ENCODE data around the gene FER. TPM values are rescaled to one million over a fixed set of nuclear protein-coding genes. Genes with fewer than 3 reads are reported as not detected.

FER gene
- total RNA-seq, 1 donor from 2014 or later = 11.8 TPM

DNA sequence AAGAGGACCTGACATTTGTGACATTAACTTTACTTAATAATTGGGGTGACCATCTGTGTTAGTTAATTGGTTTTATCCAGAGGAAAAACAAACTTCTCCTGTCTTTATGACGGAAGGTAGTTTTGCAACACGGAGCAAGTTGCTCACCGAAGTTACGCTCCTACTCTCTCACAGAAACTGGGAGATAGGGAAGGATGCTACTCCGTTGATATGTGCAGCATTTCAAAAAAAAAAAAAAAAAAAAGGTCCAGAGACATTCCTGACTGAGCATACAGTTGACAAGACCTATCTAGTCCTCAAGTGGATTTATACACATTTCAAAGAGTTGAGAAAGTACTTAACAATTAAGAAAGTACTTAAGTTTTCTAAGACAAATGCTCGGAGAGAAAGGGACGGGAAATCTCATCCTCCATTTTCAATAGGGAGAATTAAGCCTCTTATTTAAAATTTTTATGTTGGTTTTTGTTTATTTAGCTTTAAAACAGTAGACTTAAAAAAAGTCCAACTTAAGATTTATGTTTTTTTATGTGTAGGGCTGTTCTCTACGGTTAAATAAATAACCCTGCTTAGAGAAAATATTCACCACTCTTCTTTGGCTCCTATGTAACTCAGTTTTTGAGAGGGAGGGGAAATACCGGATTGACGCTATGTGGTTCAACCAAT lies 455 bp upstream of the FER start:
- H3K4me3 ChIP-seq = peak overlapping the region; percentile 85 to 86
- H3K4me1 ChIP-seq = peaks cover 0 to 5% of the 10 kb centered on the region in 2 donors
- TF ChIP-seq CTCF (IDR thresholded peaks at IDR 0.05) = no peak
- intact Hi-C loops (cut with DNase I) = loop anchor here (5.0 kb wide), 2 partner anchors 365 to 720 kb away; partner anchors contain the start of gene FBXL17
- H3K27ac ChIP-seq = peak overlapping the region; percentile 99
- DNase-seq (ENCODE audit: low spot score in 2 of 2) = no peak
- H3K36me3 ChIP-seq = no peaks in the 10 kb centered on the region
- no peaks in the 10 kb centered on the region for H3K9me3 ChIP-seq
- no peaks in the 10 kb centered on the region for H3K27me3 ChIP-seq

DNA sequence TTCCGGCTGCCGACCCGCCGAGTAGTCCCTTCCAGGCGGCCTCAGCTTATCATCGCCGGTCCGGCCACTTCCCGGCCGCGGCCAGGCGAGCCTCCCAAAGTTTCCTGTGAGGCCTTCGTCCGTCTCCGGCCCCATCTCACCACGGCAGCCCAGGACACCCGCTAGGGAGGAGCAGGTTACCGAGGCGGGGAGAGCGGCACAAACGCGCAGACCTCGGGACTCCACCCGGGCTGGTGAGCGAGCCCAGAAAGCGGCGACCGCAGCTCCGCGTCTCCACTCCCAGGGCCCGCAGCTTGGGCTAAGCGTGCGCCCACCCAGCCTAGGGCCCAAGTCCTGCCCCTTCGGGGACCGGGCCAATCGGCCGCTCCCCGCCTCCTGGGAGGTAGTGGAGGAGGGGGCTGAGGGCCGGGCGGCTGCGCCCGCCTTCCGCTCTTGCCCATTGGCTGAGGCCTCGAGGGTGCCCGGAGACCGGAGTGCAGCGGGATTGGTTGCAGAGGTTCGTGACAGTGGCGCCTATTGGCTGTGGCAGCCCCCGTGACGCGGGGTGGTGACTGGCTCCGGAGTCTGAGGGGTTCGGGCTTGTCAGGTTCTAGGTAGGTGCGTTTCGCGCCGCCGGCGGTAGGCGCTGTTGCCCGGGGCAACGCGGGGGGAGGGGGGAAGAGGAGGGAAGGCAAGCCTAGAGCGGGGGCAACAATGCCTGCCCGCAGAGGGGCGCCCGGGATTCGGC lies 867 bp downstream of the FER start:
- peaks cover 0 to 5% of the 10 kb centered on the region in 2 donors for H3K4me1 ChIP-seq
- intact Hi-C loops (cut with DNase I) = loop anchor here (1.0 to 5.0 kb wide), 5 partner anchors 20 to 719 kb away; partner anchors contain the start of gene FBXL17
- TF ChIP-seq CTCF (IDR thresholded peaks at IDR 0.05) = peak in 1 of 3 experiments; percentile 27

DNA sequence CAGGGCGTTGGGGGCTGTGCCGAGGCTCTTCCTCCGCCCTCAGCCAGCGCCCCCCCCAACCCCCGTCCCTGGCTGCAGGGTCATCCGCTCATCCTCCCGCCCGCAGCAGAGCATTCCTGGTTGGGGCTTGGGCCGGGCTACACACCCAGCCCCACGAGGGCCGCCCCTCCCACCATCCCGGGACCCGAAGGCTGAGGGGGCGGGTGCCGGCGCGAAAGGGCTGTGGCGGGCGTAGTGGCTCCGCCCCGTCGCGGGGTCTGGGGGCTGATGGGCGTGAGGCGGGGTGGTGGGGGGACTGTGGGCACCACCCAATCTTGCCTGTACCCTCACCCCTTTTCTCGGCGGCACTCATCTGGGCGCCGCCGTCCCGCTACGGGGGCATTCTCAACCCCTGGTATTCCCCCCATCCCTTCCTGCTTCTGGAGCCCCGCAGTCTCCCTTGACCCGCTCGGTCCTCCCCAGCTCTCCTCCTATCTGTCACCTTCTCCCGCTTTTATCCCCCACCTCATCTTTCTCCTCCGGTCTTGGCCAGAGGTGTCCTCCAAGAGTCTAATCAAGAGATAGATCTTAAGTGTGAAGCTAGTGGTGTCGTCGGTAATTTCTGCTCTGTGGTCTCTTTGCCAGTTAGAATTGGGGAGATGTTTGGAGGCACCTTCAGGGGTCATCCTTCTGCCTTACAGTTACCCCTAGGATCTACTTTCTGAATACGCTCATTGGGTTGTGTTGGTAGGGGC lies 1.6 kb downstream of the FER start:
- Histone ChIP-seq H3K4me3 (peak overlapping the region; percentile 85 to 86), H3K9me3 (no peaks in the 10 kb centered on the region), H3K27me3 (no peaks in the 10 kb centered on the region), H3K4me1 (peaks cover 0 to 5% of the 10 kb centered on the region in 2 donors), H3K27ac (peak overlapping the region; percentile 75 to 99), H3K36me3 (no peaks in the 10 kb centered on the region)
- intact Hi-C loops (cut with DNase I) = loop anchor here (1.0 to 5.0 kb wide), 4 partner anchors 68 to 718 kb away; partner anchors contain the start of gene FBXL17
- no peak for TF ChIP-seq CTCF (IDR thresholded peaks at IDR 0.05)
- no peak for DNase-seq (ENCODE audit: low spot score in 2 of 2)

More for the DNA sequence above, 867 bp downstream of the FER start:
- H3K27ac ChIP-seq = peak overlapping the region; percentile 99
- H3K27me3 ChIP-seq = no peaks in the 10 kb centered on the region
- no peaks in the 10 kb centered on the region for H3K36me3 ChIP-seq
- DNase-seq (ENCODE audit: low spot score in 2 of 2) = peak; percentile 99 to 100
- no peaks in the 10 kb centered on the region for H3K9me3 ChIP-seq
- peak overlapping the region; percentile 85 to 86 for H3K4me3 ChIP-seq

DNA sequence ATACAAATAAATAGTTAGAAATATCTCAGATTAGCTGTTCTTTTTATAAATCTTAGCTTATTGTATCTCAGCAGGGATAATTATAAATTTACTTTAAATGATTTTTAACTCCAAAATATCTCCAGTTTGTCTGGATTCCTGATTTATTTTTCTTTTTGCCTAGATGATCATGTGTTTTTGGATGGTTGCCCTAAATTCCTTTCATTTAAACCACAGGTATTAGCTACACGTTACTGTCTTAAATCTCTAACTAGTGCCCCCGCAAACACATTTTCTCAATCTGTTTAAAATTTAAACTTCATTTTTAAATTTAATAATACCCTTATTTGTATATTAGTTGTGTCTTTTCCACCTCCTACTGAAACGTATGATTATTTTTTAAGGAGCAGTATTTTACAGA lies 5.6 kb downstream of the FER start:
- Histone ChIP-seq H3K4me3 (no peak overlapping the region), H3K27me3 (no peaks in the 10 kb centered on the region), H3K27ac (no peak overlapping the region), H3K36me3 (no peaks in the 10 kb centered on the region), H3K4me1 (no peaks in the 10 kb centered on the region), H3K9me3 (no peaks in the 10 kb centered on the region)
- DNase-seq (ENCODE audit: low spot score in 2 of 2) = no peak
- TF ChIP-seq CTCF (IDR thresholded peaks at IDR 0.05) = no peak
- intact Hi-C loops (cut with DNase I) = no loop called here

- Histone ChIP-seq H3K27ac (no peak overlapping the region), H3K27me3 (no peaks in the 10 kb centered on the region)
- no peak for TF ChIP-seq CTCF (IDR thresholded peaks at IDR 0.05)
These were observed 6.2 kb downstream of the FER start for GRCh38 chr5:108753877-108754276.

More at GRCh38 chr5:108753877-108754276, 6.2 kb downstream of the FER start:
- Histone ChIP-seq H3K36me3 (no peaks in the 10 kb centered on the region), H3K4me3 (no peak overlapping the region), H3K4me1 (no peaks in the 10 kb centered on the region), H3K9me3 (no peaks in the 10 kb centered on the region)
- intact Hi-C loops (cut with DNase I) = no loop called here
- no peak for DNase-seq (ENCODE audit: low spot score in 2 of 2)
